ENCODE data around the gene F2RL3. TPM values are rescaled to one million over a fixed set of nuclear protein-coding genes. Genes with fewer than 3 reads are reported as not detected.

Gene F2RL3
- total and polyA plus RNA-seq, 2 of the 8 experiments (the other 6 are each of a cell fraction or from before 2014, with no cell fraction given) = not detected

GRCh38 chr19:16860118-16860517 is 28.7 kb upstream of the F2RL3 start:
- no peak overlapping the region for H2BK120ac ChIP-seq (replicated peaks; ENCODE audit: low read depth, low read length)
- H3K4me1 ChIP-seq (replicated peaks in 1 of 4; ENCODE audit: control insufficient read depth in 3 of 4, insufficient read depth in 4 of 4, low read length in 3 of 4) = no peaks in the 10 kb centered on the region
- H2AFZ ChIP-seq (ENCODE audit: low read length) = no peak overlapping the region
- TF ChIP-seq CTCF (IDR thresholded peaks at IDR 0.05; ENCODE audit: control extremely low read depth in 1 of 3, insufficient read depth in 1 of 3, low read depth in 1 of 3, low read length in 3 of 3) (no peak), SRF (IDR thresholded peaks at IDR 0.05; ENCODE audit: low read depth, low read length) (no peak)
- H4K91ac ChIP-seq (replicated peaks; ENCODE audit: insufficient read length, low read length) = no peak overlapping the region
- peaks cover 0 to 2% of the 10 kb centered on the region in 2 experiments for H4K20me1 ChIP-seq (replicated peaks in 1 of 2; ENCODE audit: control insufficient read depth in 1 of 2, insufficient read depth in 2 of 2, low read length in 2 of 2)
- no peak overlapping the region for H4K5ac ChIP-seq (ENCODE audit: insufficient read length, low read depth, low read length)
- FAIRE-seq (no peak), DNase-seq (ENCODE audit: low read depth in 1 of 2, low spot score in 2 of 2) (no peak)
- CTCF ChIA-PET (ENCODE audit: partially characterized antibody) = interaction anchor here (1.0 to 3.0 kb wide), 3 partner anchors 9 to 88 kb away, joined by 3 to 7 read pairs (median 3); no protein-coding TSS in a partner anchor
- no peak overlapping the region for H3K18ac ChIP-seq (ENCODE audit: extremely low read depth, low read length)
- H3K14ac ChIP-seq (ENCODE audit: insufficient read length) = no peak overlapping the region
- H3K27ac ChIP-seq (ENCODE audit: low read depth, low read length) = no peak overlapping the region
- 0 out of 2 replicates have a peak, but pooled peaks cover 2% of the 10 kb centered on the region for H3K79me1 ChIP-seq (ENCODE audit: low read depth, low read length)
- no peak overlapping the region for H3K23ac ChIP-seq (ENCODE audit: insufficient read length)
- H2BK15ac ChIP-seq (ENCODE audit: low read length) = no peak overlapping the region
- no peak overlapping the region for H2BK12ac ChIP-seq (ENCODE audit: low read depth, low read length)
- H2BK5ac ChIP-seq (ENCODE audit: low read depth, low read length) = no peak overlapping the region; the same call in 1 of the 2 replicates
- H3K79me2 ChIP-seq (ENCODE audit: control insufficient read depth in 1 of 2, insufficient read depth in 2 of 2, low read length in 2 of 2) = no peaks in the 10 kb centered on the region
- H3K23me2 ChIP-seq (ENCODE audit: low read depth, low read length) = 0 out of 2 replicates have a peak, but pooled peaks cover 1% of the 10 kb centered on the region
- POLR2A ChIA-PET (ENCODE audit: partially characterized antibody) = interaction anchor here (0.8 to 1.7 kb wide), 5 partner anchors 11 to 87 kb away, joined by 3 to 6 read pairs (median 4); partner anchors contain the start of gene F2RL3
- H3K56ac ChIP-seq (replicated peaks; ENCODE audit: insufficient read length, low read depth, low read length) = no peak overlapping the region
- no peaks in the 10 kb centered on the region for H3K27me3 ChIP-seq (replicated peaks in 1 of 4; ENCODE audit: control insufficient read depth in 3 of 4, extremely low read depth in 1 of 4, insufficient read depth in 3 of 4, low read length in 3 of 4)
- WGBS, 2 experiments (ENCODE audit: extremely low coverage in 1 of 2, insufficient coverage in 1 of 2, insufficient read length in 1 of 2, insufficient replicate concordance in 2 of 2, low coverage in 1 of 2, low lambda C conversion rate in 2 of 2, missing lambda C conversion rate in 1 of 2) = 95% methylated on average over 17 of the region's 20 CpGs; no CpG with 5 or more reads in 1 of the 2 experiments
- H2AK5ac ChIP-seq (ENCODE audit: low read depth, low read length) = no peak overlapping the region
- no peak overlapping the region for H3K4me3 ChIP-seq (ENCODE audit: extremely low read depth in 1 of 4, insufficient read depth in 2 of 4, low read depth in 3 of 4, low read length in 4 of 4)
- H3K4ac ChIP-seq (replicated peaks; ENCODE audit: insufficient read length, low read depth, low read length) = no peak overlapping the region
- no peak overlapping the region; the same call in 1 of the 2 replicates for H4K8ac ChIP-seq (ENCODE audit: extremely low read depth, insufficient read depth, low read length)
- H3K9ac ChIP-seq (replicated peaks in 1 of 4; ENCODE audit: extremely low read depth in 1 of 4, low read depth in 3 of 4, low read length in 3 of 4) = no peak overlapping the region
- no peaks in the 10 kb centered on the region for H3K9me3 ChIP-seq (ENCODE audit: insufficient read depth in 2 of 2, low read depth in 1 of 2, low read length in 1 of 2)
- no peak overlapping the region for H2BK20ac ChIP-seq (ENCODE audit: low read length)
- peaks cover 11 to 30% (median 20%) of the 10 kb centered on the region in 4 experiments; a peak in 7 of 8 replicates for H3K36me3 ChIP-seq (ENCODE audit: control insufficient read depth in 2 of 4, insufficient read depth in 4 of 4, low read length in 3 of 4)
- H3K4me2 ChIP-seq (ENCODE audit: insufficient read depth in 1 of 2, low read depth in 2 of 2, low read length in 2 of 2) = no peak overlapping the region

Data from H1 (cell line).